A549 (cell line): ENCODE results near the gene IGF1. TPM values are rescaled to one million over a fixed set of nuclear protein-coding genes. Genes with fewer than 3 reads are reported as not detected.
A peak's percentile ranks its signal among the peaks of the same experiment; 100 is the strongest.

Source experiments
- ATAC-seq, 2 experiments: fragments of 200-7000 bp in 1 of 2; fragments of >200 bp in 1 of 2; cut with Nextera tagmentation in 1 of 2; cut with Tn5 transposase in 1 of 2; 3 replicates each; pipeline versions ENCODE4 v1.8.0 to v1.9.1; 2018 to 2020; ENCODE audit warnings: mild to moderate bottlenecking in 1 of 2, moderate library complexity in 1 of 2
- CTCF ChIA-PET: fragments of 300-600 bp; sonication (Branson Sonifier 250); formaldehyde crosslinking; extraction: SDS; loops from one replicate; lab custom pipeline; 2021; ENCODE audit warnings: antibody characterized with exemption, inconsistent platforms; lab: Yijun Ruan, JAX
- POLR2A ChIA-PET: fragments of 350-600 bp; formaldehyde crosslinking; extraction: SDS; loops from one replicate; lab custom pipeline; 2021; ENCODE audit warnings: antibody characterized with exemption, inconsistent platforms; lab: Yijun Ruan, JAX
- DNase-seq, 2 experiments: peaks; one replicate each; pipeline versions ENCODE4 v3.0.0 to v3.0.0-alpha.2; 2011 to 2016; ENCODE audit warnings: low read depth in 1 of 2, low spot score in 1 of 2
- FAIRE-seq: peaks from 2 replicates; lab custom pipeline; 2011; peaks lifted over from hg19 to GRCh38; lab: Jason Lieb, UNC
- H3K27ac ChIP-seq, 2 experiments: fragments of >200 bp; sonication (Bioruptor Twin); formaldehyde crosslinking; 3 replicates each; pipeline ENCODE4 v1.5.1; 2016 to 2017
- H3K4me1 ChIP-seq: fragments of >200 bp; sonication (Bioruptor Twin); formaldehyde crosslinking; 3 replicates; pipeline ENCODE4 v1.6.1; 2016
- H3K4me2 ChIP-seq: fragments of >200 bp; sonication (Bioruptor Twin); formaldehyde crosslinking; 3 replicates; pipeline ENCODE4 v1.6.1; 2016
- H3K4me3 ChIP-seq: fragments of >200 bp; sonication (Bioruptor Twin); formaldehyde crosslinking; 3 replicates; pipeline ENCODE4 v1.5.1; 2016
- H3K9me3 ChIP-seq: fragments of >200 bp; sonication (Bioruptor Twin); formaldehyde crosslinking; 3 replicates; pipeline ENCODE4 v1.6.1; 2016
- CBX2 ChIP-seq: fragments of 200-600 bp; sonication (generic); IDR thresholded peaks from 2 replicates; pipeline ENCODE4 v1.6.1; 2016; ENCODE audit warnings: low read depth, mild to moderate bottlenecking, borderline replicate concordance
- CBX8 ChIP-seq: fragments of 200-600 bp; sonication (generic); IDR thresholded peaks from 2 replicates; pipeline ENCODE4 v1.6.1; 2016
- CHD4 ChIP-seq: fragments of 200-600 bp; sonication (generic); IDR thresholded peaks from 2 replicates; pipeline ENCODE4 v1.6.1; 2016; ENCODE audit warnings: antibody characterized with exemption, mild to moderate bottlenecking, borderline replicate concordance
- EHF ChIP-seq: fragments of 250-450 bp; sonication (Bioruptor Pico); IDR thresholded peaks from 2 replicates; pipeline ENCODE4 v1.5.0; 2020; ENCODE audit warnings: mild to moderate bottlenecking
- EHMT2 ChIP-seq: fragments of 200-600 bp; sonication (generic); IDR thresholded peaks from 2 replicates; pipeline ENCODE4 v1.6.1; 2016; ENCODE audit warnings: antibody characterized with exemption, low read depth, mild to moderate bottlenecking, moderate library complexity
- GATA3 ChIP-seq: IDR thresholded peaks from 2 replicates; pipeline ENCODE4 v1.6.1; 2012; ENCODE audit warnings: borderline replicate concordance
- HDAC2 ChIP-seq: fragments of 200-600 bp; sonication (generic); IDR thresholded peaks from 2 replicates; pipeline ENCODE4 v1.6.1; 2016
- HEYL ChIP-seq: fragments of 250-450 bp; sonication (Bioruptor Pico); IDR thresholded peaks from 2 replicates; pipeline ENCODE4 v1.8.0; 2021; ENCODE audit warnings: mild to moderate bottlenecking, moderate library complexity
- HOXB5 ChIP-seq: fragments of 250-450 bp; sonication (Bioruptor Pico); IDR thresholded peaks from 2 replicates; pipeline ENCODE4 v1.5.0; 2020; ENCODE audit warnings: mild to moderate bottlenecking, moderate library complexity
- JUNB ChIP-seq: fragments of >200 bp; sonication (Bioruptor Twin); formaldehyde crosslinking; IDR thresholded peaks from 2 replicates; pipeline ENCODE4 v1.6.1; 2016
- KDM1A ChIP-seq: fragments of 200-600 bp; sonication (generic); IDR thresholded peaks from 2 replicates; pipeline ENCODE4 v1.6.1; 2016; ENCODE audit warnings: low read depth, mild to moderate bottlenecking
- MAFK ChIP-seq: fragments of 450-650 bp; IDR thresholded peaks from 2 replicates; pipeline ENCODE4 v1.6.1; 2014; ENCODE audit not compliant: partially characterized antibody
- NFE2L2 ChIP-seq: fragments of 150-350 bp; conservative IDR thresholded peaks from 2 replicates; pipeline ENCODE4 v1.6.1; 2014; ENCODE audit warnings: low read length
- NPAS2 ChIP-seq: fragments of 250-450 bp; sonication (Bioruptor Pico); IDR thresholded peaks from 2 replicates; pipeline ENCODE4 v1.8.0; 2022; ENCODE audit warnings: mild to moderate bottlenecking, moderate library complexity, borderline replicate concordance
- POLR2A ChIP-seq: IDR thresholded peaks from 2 replicates; pipeline ENCODE4 v1.6.1; 2012; ENCODE audit warnings: mild to moderate bottlenecking, low read length
- RARB ChIP-seq: fragments of 250-450 bp; sonication (Bioruptor Pico); IDR thresholded peaks from 2 replicates; pipeline ENCODE4 v1.8.0; 2021; ENCODE audit warnings: mild to moderate bottlenecking, moderate library complexity
- RCOR1 ChIP-seq: fragments of 150-350 bp; IDR thresholded peaks from 2 replicates; pipeline ENCODE4 v1.6.1; 2014; ENCODE audit warnings: antibody characterized with exemption, low read length, low read depth
- RNF2 ChIP-seq: fragments of 200-600 bp; sonication (generic); IDR thresholded peaks from 2 replicates; pipeline ENCODE4 v1.6.1; 2016; ENCODE audit warnings: low read depth, mild to moderate bottlenecking, antibody characterized with exemption, moderate library complexity, borderline replicate concordance
- SMC3 ChIP-seq: fragments of >200 bp; sonication (Bioruptor Twin); formaldehyde crosslinking; IDR thresholded peaks from 3 replicates; pipeline ENCODE4 v1.6.1; 2018; ENCODE audit warnings: inconsistent platforms
- TP53 ChIP-seq: fragments of 250-450 bp; sonication (Bioruptor Pico); IDR thresholded peaks from 2 replicates; pipeline ENCODE4 v1.5.0; 2021; ENCODE audit warnings: mild to moderate bottlenecking, moderate library complexity
- ZC3H11A ChIP-seq: fragments of 450-650 bp; IDR thresholded peaks from 2 replicates; pipeline ENCODE4 v1.6.1; 2014; ENCODE audit warnings: antibody characterized with exemption, mild to moderate bottlenecking
- WGBS: methylation state at CpG from one replicate; pipeline ENCODE4 v1.1.6; 2017; ENCODE audit errors: missing lambda C conversion rate; 5-methylcytosine and 5-hydroxymethylcytosine counted together
- polyA plus RNA-seq, 4 experiments: library from polyadenylated mRNA; depleted of rRNA in 3 of 4; stranded (reverse); fragments of >200 nt; fragmentation: RNase III in 1 of 4; extraction: RNeasy Plus Mini Kit Qiagen cat#74134 plus additional on column Dnase treatment in 1 of 4; gene quantifications; 2 replicates in 3 of 4; 3 replicates in 1 of 4; pipeline ENCODE4 v1.2.3, GENCODE V29; 2011 to 2017
- TF ChIP-seq, protein P1 (sequence below): fragments of 200-600 bp; sonication (generic); IDR thresholded peaks from 2 replicates; pipeline ENCODE4 v1.6.1; 2016; ENCODE audit warnings: antibody characterized with exemption, mild to moderate bottlenecking, moderate library complexity
- TF ChIP-seq, protein P2 (sequence below): IDR thresholded peaks from 2 replicates; pipeline ENCODE4 v1.6.1; 2012
- TF ChIP-seq, protein P3 (sequence below): fragments of >200 bp; sonication (Bioruptor Twin); formaldehyde crosslinking; IDR thresholded peaks from 3 replicates; pipeline ENCODE4 v1.5.1; 2016
- TF ChIP-seq, protein P4 (sequence below): IDR thresholded peaks from 2 replicates; pipeline ENCODE4 v1.6.1; 2012

IGF1 gene
- polyA plus RNA-seq, 2 of the 4 experiments (the other 2 are of a cell fraction) = 0.16 TPM; not detected in 1

DNA sequence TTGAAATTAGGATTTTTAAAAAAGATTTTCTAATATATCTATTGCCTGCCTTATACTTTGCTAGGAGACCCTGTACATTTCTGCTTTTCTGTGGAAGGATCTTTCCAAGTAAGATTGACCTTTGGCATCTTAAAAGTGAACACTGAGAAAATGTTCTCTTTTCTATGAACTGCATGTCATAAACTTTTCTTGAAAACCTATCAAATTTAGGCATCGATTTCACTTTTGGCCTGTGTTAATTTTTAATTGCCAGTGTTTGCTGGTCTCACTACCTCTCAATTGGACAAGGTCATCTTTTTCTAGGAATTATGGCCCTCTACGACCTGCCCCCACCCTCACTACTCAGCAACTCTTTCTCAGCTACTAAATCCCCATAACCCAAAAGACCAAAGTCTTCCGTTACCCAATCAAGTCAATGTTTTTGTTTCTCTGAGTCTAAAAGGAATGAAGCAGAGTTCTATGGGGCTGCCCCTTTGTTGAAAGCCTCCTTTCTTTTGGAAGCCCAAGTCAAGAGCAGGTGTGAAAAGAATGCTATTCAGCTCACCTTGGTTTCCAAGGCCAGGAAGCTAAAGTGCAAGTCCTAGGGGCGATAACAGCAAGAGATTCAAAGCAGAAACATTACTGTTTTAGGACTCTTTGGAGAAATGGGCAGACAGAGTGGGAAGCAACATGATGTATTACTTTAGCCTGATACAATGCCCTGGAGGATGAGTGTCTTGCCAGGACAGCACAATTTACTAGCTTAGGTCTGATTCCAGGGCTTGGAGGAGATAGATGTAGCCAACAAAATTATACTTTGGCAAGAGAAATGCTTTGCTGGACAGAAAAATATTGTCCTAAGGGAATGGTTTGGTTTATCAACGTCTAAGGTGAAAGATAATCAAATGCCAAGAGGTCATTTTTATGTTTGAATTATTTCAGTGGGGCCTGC, 55.0 kb downstream of the IGF1 start:
- Histone ChIP-seq H3K4me2 (no peak overlapping the region), H3K4me1 (no peaks in the 10 kb centered on the region), H3K9me3 (no peaks in the 10 kb centered on the region), H3K27ac (no peak overlapping the region), H3K4me3 (no peak overlapping the region)
- WGBS = 45% methylated on average over 5 of the region's 5 CpGs
- ChIA-PET CTCF (interaction anchor here (1.3 to 1.4 kb wide), 2 partner anchors 9 to 11 kb away, joined by 3 to 5 read pairs; no protein-coding TSS in a partner anchor), POLR2A (no interaction called here)
- no peak for DNase-seq
- FAIRE-seq = no peak
- no peak for TF ChIP-seq SMC3
- no peak for ATAC-seq

DNA sequence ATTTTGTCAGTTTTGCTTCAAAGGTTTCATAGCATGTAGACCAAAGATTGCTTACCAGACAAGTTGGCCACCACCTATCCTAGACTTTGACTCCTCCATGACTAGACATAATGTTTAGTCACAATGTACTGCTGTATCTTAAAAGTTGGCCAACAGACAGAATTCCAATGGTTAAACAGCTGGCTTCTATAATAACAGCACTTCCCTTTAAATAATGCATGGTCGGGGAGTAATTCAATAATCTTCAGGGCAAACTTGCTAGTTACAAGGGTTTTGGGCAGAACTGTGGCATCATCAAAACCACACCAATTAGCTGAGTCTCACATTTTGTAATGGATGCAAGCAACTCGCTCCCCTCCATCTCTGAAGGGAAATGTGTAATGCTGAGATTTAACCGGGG, 56.9 kb downstream of the IGF1 start:
- Histone ChIP-seq H3K4me2 (no peak overlapping the region), H3K27ac (no peak overlapping the region), H3K9me3 (no peaks in the 10 kb centered on the region), H3K4me1 (no peaks in the 10 kb centered on the region), H3K4me3 (no peak overlapping the region)
- TF ChIP-seq TP53 (CRISPR knock-in tag) (no peak), ZC3H11A (no peak), MAFK (peak; percentile 38), GATA3 (0 out of 2 replicates have a peak, but pooled peaks have one; percentile 12)
- CTCF ChIA-PET = no interaction called here
- ATAC-seq (peak in 1 of 2 experiments; percentile 38; a peak in 1 of 6 replicates), DNase-seq (peak in 1 of 2 experiments; percentile 42), FAIRE-seq (no peak)
- 45% methylated on average over 3 of the region's 3 CpGs for WGBS
- POLR2A ChIA-PET = no interaction called here

DNA sequence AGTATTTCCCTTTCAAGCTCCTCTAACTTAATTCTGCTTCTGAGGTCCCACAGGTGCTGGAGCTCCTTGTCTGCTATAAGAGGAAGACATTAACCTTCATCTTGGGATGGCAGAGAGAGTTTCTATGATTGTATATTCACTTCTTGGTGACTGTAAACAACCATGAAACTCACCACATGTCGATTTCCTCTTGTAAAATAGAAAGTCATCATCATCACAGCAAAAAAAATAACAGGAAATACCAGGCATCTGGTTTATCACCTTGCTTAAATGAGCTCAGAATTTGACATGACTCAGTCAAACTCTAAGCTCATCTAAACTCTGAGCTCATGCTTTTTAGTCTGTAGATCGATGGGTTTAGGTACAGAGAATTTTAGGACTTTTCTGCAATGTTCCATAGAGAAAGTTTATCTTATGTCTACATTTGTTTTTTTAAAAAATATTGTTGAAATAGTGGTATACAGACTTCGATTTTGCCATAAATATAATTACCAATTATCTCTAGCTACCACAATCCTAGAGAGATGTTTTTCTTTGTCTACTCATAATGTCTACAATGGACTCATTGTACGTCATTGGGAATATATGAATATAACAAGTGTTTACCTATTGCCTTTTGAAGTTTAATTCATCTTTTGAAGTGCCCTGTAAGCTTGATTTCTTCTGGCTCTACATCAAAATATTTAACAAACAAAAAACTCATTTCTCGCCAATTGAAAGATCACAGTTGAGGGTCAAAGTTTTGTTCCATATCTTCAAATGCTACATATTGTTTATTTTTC, 58.4 kb downstream of the IGF1 start:
- FAIRE-seq (peak; percentile 28), DNase-seq (peak in 1 of 2 experiments; percentile 14), ATAC-seq (no peak)
- CTCF ChIA-PET = no interaction called here
- H3K9me3 ChIP-seq = no peaks in the 10 kb centered on the region
- no peak overlapping the region for H3K4me3 ChIP-seq
- WGBS = 24% methylated on average over 5 of the region's 5 CpGs
- H3K4me1 ChIP-seq = peaks cover 7% of the 10 kb centered on the region; the same call in 1 of the 3 replicates
- TF ChIP-seq POLR2A (no peak), RARB (CRISPR knock-in tag) (no peak), CBX8 (no peak), HOXB5 (CRISPR knock-in tag) (no peak), JUNB (no peak), KDM1A (no peak), RNF2 (no peak), RCOR1 (no peak), EHMT2 (no peak), HDAC2 (no peak), NFE2L2 (no peak), CBX2 (no peak), NPAS2 (CRISPR knock-in tag) (no peak), HEYL (CRISPR knock-in tag) (no peak), CHD4 (no peak), EHF (CRISPR knock-in tag) (no peak)
- TF ChIP-seq, protein P1, sequence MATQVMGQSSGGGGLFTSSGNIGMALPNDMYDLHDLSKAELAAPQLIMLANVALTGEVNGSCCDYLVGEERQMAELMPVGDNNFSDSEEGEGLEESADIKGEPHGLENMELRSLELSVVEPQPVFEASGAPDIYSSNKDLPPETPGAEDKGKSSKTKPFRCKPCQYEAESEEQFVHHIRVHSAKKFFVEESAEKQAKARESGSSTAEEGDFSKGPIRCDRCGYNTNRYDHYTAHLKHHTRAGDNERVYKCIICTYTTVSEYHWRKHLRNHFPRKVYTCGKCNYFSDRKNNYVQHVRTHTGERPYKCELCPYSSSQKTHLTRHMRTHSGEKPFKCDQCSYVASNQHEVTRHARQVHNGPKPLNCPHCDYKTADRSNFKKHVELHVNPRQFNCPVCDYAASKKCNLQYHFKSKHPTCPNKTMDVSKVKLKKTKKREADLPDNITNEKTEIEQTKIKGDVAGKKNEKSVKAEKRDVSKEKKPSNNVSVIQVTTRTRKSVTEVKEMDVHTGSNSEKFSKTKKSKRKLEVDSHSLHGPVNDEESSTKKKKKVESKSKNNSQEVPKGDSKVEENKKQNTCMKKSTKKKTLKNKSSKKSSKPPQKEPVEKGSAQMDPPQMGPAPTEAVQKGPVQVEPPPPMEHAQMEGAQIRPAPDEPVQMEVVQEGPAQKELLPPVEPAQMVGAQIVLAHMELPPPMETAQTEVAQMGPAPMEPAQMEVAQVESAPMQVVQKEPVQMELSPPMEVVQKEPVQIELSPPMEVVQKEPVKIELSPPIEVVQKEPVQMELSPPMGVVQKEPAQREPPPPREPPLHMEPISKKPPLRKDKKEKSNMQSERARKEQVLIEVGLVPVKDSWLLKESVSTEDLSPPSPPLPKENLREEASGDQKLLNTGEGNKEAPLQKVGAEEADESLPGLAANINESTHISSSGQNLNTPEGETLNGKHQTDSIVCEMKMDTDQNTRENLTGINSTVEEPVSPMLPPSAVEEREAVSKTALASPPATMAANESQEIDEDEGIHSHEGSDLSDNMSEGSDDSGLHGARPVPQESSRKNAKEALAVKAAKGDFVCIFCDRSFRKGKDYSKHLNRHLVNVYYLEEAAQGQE = no peak
- TF ChIP-seq, protein P2, sequence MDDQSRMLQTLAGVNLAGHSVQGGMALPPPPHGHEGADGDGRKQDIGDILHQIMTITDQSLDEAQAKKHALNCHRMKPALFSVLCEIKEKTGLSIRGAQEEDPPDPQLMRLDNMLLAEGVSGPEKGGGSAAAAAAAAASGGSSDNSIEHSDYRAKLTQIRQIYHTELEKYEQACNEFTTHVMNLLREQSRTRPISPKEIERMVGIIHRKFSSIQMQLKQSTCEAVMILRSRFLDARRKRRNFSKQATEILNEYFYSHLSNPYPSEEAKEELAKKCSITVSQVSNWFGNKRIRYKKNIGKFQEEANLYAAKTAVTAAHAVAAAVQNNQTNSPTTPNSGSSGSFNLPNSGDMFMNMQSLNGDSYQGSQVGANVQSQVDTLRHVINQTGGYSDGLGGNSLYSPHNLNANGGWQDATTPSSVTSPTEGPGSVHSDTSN = no peak
- TF ChIP-seq, protein P3, sequence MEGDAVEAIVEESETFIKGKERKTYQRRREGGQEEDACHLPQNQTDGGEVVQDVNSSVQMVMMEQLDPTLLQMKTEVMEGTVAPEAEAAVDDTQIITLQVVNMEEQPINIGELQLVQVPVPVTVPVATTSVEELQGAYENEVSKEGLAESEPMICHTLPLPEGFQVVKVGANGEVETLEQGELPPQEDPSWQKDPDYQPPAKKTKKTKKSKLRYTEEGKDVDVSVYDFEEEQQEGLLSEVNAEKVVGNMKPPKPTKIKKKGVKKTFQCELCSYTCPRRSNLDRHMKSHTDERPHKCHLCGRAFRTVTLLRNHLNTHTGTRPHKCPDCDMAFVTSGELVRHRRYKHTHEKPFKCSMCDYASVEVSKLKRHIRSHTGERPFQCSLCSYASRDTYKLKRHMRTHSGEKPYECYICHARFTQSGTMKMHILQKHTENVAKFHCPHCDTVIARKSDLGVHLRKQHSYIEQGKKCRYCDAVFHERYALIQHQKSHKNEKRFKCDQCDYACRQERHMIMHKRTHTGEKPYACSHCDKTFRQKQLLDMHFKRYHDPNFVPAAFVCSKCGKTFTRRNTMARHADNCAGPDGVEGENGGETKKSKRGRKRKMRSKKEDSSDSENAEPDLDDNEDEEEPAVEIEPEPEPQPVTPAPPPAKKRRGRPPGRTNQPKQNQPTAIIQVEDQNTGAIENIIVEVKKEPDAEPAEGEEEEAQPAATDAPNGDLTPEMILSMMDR = no peak
- TF ChIP-seq, protein P4, sequence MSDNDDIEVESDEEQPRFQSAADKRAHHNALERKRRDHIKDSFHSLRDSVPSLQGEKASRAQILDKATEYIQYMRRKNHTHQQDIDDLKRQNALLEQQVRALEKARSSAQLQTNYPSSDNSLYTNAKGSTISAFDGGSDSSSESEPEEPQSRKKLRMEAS = no peak
- TF ChIP-seq, all 56 proteins: peak for 0
- Histone ChIP-seq H3K4me2 (no peak overlapping the region), H3K27ac (no peak overlapping the region)
- POLR2A ChIA-PET = no interaction called here
